Retinal pigment epithelial cell (primary cell): ENCODE data around the gene SAT1.
"Not testable (repeated sequence)": the region's sequence is repeated elsewhere in the genome, so short reads cannot be mapped to it uniquely, and the experiment has no call there.

Source experiments
- DNase-seq: peaks from one replicate; pipeline ENCODE4 v3.0.0-alpha.2; 2010; ENCODE audit warnings: low read depth
- H3K4me3 ChIP-seq: 2 replicates; pipeline ENCODE4 v1.5.1; 2011; ENCODE audit warnings: mild to moderate bottlenecking, low read length, control low read depth, moderate library complexity
- CTCF ChIP-seq: conservative IDR thresholded peaks from 2 replicates; pipeline ENCODE4 v1.5.1; 2011; ENCODE audit warnings: low read depth, low read length, control low read depth, inconsistent platforms

SAT1 gene

GRCh38 chrX:23782863-23783588 lies at the start of gene SAT1:
Gene SAT1, plus strand, starts transcription at chrX:23783173. Its CDS starts 179 bp downstream, at chrX:23783352.
- H3K4me3 ChIP-seq = peak within 1 kb of the TSS; percentile 84
- TF ChIP-seq CTCF = peak; percentile 67
- peak; percentile 65 for DNase-seq

- DNase-seq = no peak
- H3K4me3 ChIP-seq = no peak overlapping the region
- no peak for TF ChIP-seq CTCF
These were observed 46.9 kb upstream of the SAT1 start for GRCh38 chrX:23736030-23736429.

- no peak for TF ChIP-seq CTCF
- DNase-seq = no peak
- H3K4me3 ChIP-seq = no peak overlapping the region
These were observed 45.6 kb upstream of the SAT1 start for GRCh38 chrX:23737413-23737812.

- no peak for TF ChIP-seq CTCF
- DNase-seq = peak; percentile 83
- peak overlapping the region; percentile 73 for H3K4me3 ChIP-seq
These were observed 40.7 kb upstream of the SAT1 start for GRCh38 chrX:23742174-23742696.

GRCh38 chrX:23742697-23743622 lies 40.0 kb upstream of the SAT1 start, which contains the start of gene ACOT9:
Gene ACOT9, minus strand, starts transcription at chrX:23743276. Its CDS starts 132 bp downstream, at chrX:23743144.
- H3K4me3 ChIP-seq = peak within 1 kb of the TSS; percentile 73
- TF ChIP-seq CTCF = no peak
- DNase-seq = peak; percentile 93

- peak overlapping the region; percentile 73 for H3K4me3 ChIP-seq
- not testable (repeated sequence) for DNase-seq
These were observed 39.4 kb upstream of the SAT1 start for GRCh38 chrX:23743623-23743971.

- H3K4me3 ChIP-seq = no peak overlapping the region
- TF ChIP-seq CTCF = no peak
- no peak for DNase-seq
These were observed 37.2 kb upstream of the SAT1 start for GRCh38 chrX:23745786-23746185.
